OCI-LY7 (cell line): ENCODE measurements around the gene ACVR1B. TPM values are rescaled to one million over a fixed set of nuclear protein-coding genes. Genes with fewer than 3 reads are reported as not detected.

ENCODE experiments used
- BruUV-seq: library from RNA; stranded (reverse); fragments of 400-500 nt; replicated peaks from 2 replicates; lab custom pipeline; 2021; lab: Mats Ljungman, UMichigan
- CTCF ChIA-PET: fragments of 300-600 bp; sonication (Branson Sonifier 250); formaldehyde crosslinking; loops from one replicate; lab custom pipeline; 2022; ENCODE audit warnings: antibody characterized with exemption; ENCODE audit not compliant: unreplicated experiment; lab: Charles Lee
- POLR2A ChIA-PET: fragments of 300-600 bp; sonication (Branson Sonifier 250); formaldehyde crosslinking; loops from one replicate; lab custom pipeline; 2022; ENCODE audit warnings: antibody characterized with exemption; lab: Charles Lee
- DNase-seq: peaks from one replicate; pipeline ENCODE4 v3.0.0-alpha.2; 2015; ENCODE audit warnings: low spot score
- H2AFZ ChIP-seq: fragments of 200-600 bp; sonication (generic), shearing (Covaris generic); 2 replicates; pipeline ENCODE4 v1.6.1; 2014; ENCODE audit warnings: mild to moderate bottlenecking, antibody characterized with exemption, low read length, moderate library complexity
- H3K27ac ChIP-seq: fragments of 200-600 bp; sonication (generic); 2 replicates; pipeline ENCODE4 v1.5.1; 2014; ENCODE audit warnings: mixed run types, low read depth, mild to moderate bottlenecking, moderate library complexity, low read length, inconsistent platforms; ENCODE audit not compliant: poor library complexity, severe bottlenecking
- H3K36me3 ChIP-seq: fragments of 200-600 bp; sonication (generic); 2 replicates; pipeline ENCODE4 v1.6.1; 2014; ENCODE audit warnings: mild to moderate bottlenecking, antibody characterized with exemption, low read length, moderate library complexity, mixed read lengths; ENCODE audit not compliant: insufficient read depth
- H3K4me1 ChIP-seq: fragments of 200-600 bp; sonication (generic); 2 replicates; pipeline ENCODE4 v1.5.1; 2014; ENCODE audit warnings: mild to moderate bottlenecking, low read length; ENCODE audit not compliant: insufficient read depth, poor library complexity, severe bottlenecking
- H3K4me2 ChIP-seq: fragments of 200-600 bp; sonication (generic); 2 replicates; pipeline ENCODE4 v1.6.1; 2014; ENCODE audit warnings: mild to moderate bottlenecking, low read length
- H3K4me3 ChIP-seq: fragments of 200-600 bp; sonication (generic); 2 replicates; pipeline ENCODE4 v1.5.1; 2014; ENCODE audit warnings: mild to moderate bottlenecking, low read depth, low read length; ENCODE audit not compliant: poor library complexity, severe bottlenecking
- H3K79me2 ChIP-seq: fragments of 200-600 bp; sonication (generic); 2 replicates; pipeline ENCODE4 v1.6.1; 2016; ENCODE audit warnings: low read depth, mild to moderate bottlenecking, low read length, moderate library complexity, mixed read lengths; ENCODE audit not compliant: insufficient read depth
- H3K9me2 ChIP-seq: fragments of 200-600 bp; sonication (generic); 2 replicates; pipeline ENCODE4 v1.6.1; 2016; ENCODE audit warnings: mild to moderate bottlenecking, low read length, mixed read lengths; ENCODE audit not compliant: insufficient read depth
- H3K9me3 ChIP-seq: fragments of 200-600 bp; sonication (generic); 2 replicates; pipeline ENCODE4 v1.6.1; 2014; ENCODE audit warnings: mild to moderate bottlenecking, mixed run types, low read length, mixed read lengths
- H4K20me1 ChIP-seq: fragments of 200-600 bp; sonication (generic); 2 replicates; pipeline ENCODE4 v1.6.1; 2014; ENCODE audit warnings: mild to moderate bottlenecking, antibody characterized with exemption, low read length, moderate library complexity, mixed read lengths; ENCODE audit not compliant: insufficient read depth
- CTCF ChIP-seq: fragments of 200-600 bp; sonication (generic); conservative IDR thresholded peaks from 2 replicates; pipeline ENCODE4 v1.5.1; 2014; ENCODE audit warnings: mild to moderate bottlenecking, antibody characterized with exemption, low read length, moderate library complexity, mixed read lengths
- EZH2phosphoT487 ChIP-seq: fragments of 200-600 bp; sonication (generic); IDR thresholded peaks from 2 replicates; pipeline ENCODE4 v1.6.1; 2018; ENCODE audit warnings: low read depth, borderline replicate concordance, mild to moderate bottlenecking, mixed run types, antibody characterized with exemption, low read length, moderate library complexity, mixed read lengths
- intact Hi-C: fragments of 100-400 bp; cut with micrococcal nuclease; formaldehyde crosslinking; loops from one replicate; pipeline ENCODE4 v1.10.0; 2022; ENCODE audit not compliant: unreplicated experiment
- total RNA-seq, 2 experiments: library from RNA; depleted of rRNA in 1 of 2; stranded (reverse); fragments of >200 nt in 1 of 2; shearing (Covaris generic) in 1 of 2; gene quantifications; 2 replicates each; pipeline ENCODE4 v1.2.3, GENCODE V29; 2014 to 2022

ACVR1B gene
- total RNA-seq, 2 experiments from 2014 or later: 4.1 to 6.8 TPM

GRCh38 chr12:52037248-52037861 lies 85.9 kb downstream of the ACVR1B start:
- no peaks in the 10 kb centered on the region for H3K9me3 ChIP-seq
- peak overlapping the region; percentile 84 for H3K4me2 ChIP-seq
- ChIA-PET POLR2A (interaction anchor here (0.5 to 1.0 kb wide), 3 partner anchors 31 to 86 kb away, joined by 3 read pairs; no protein-coding TSS in a partner anchor), CTCF (no interaction called here)
- H2AFZ ChIP-seq: peak overlapping the region; percentile 59
- peak overlapping the region; percentile 50 for H3K27ac ChIP-seq
- no TSS peak for BruUV-seq
- H3K79me2 ChIP-seq: peaks cover 24% of the 10 kb centered on the region; the same call in 1 of the 2 replicates
- TF ChIP-seq CTCF: 0 out of 2 replicates have a peak, but pooled peaks have one; percentile 15
- TF ChIP-seq EZH2phosphoT487: no peak
- peak; percentile 52 for DNase-seq
- peaks cover 79% of the 10 kb centered on the region for H3K4me1 ChIP-seq
- no peaks in the 10 kb centered on the region for H4K20me1 ChIP-seq
- no peaks in the 10 kb centered on the region for H3K9me2 ChIP-seq
- intact Hi-C loops: loop anchor here (2.0 kb wide), 1 partner anchor 13 kb away; the partner anchor contains the start of gene NR4A1
- H3K36me3 ChIP-seq: peaks cover under 1% of the 10 kb centered on the region; the same call in 1 of the 2 replicates
- peak overlapping the region; percentile 96 for H3K4me3 ChIP-seq

- H3K4me2 ChIP-seq: peak overlapping the region; percentile 84
- no peaks in the 10 kb centered on the region for H4K20me1 ChIP-seq
- H3K9me2 ChIP-seq: no peaks in the 10 kb centered on the region
- peak overlapping the region; percentile 96 for H3K4me3 ChIP-seq
- H3K79me2 ChIP-seq: peaks cover 29% of the 10 kb centered on the region; the same call in 1 of the 2 replicates
- CTCF ChIA-PET: interaction anchor here (0.5 to 1.2 kb wide), 3 partner anchors 13 to 87 kb away, joined by 3 read pairs; no protein-coding TSS in a partner anchor
- H3K9me3 ChIP-seq: no peaks in the 10 kb centered on the region
- POLR2A ChIA-PET: interaction anchor here (0.5 to 1.0 kb wide), 3 partner anchors 12 to 1260 kb away, joined by 3 read pairs; no protein-coding TSS in a partner anchor
- peaks cover 82% of the 10 kb centered on the region for H3K4me1 ChIP-seq
- no peak overlapping the region for H3K27ac ChIP-seq
- H3K36me3 ChIP-seq: peaks cover 10% of the 10 kb centered on the region; the same call in 1 of the 2 replicates
- intact Hi-C loops: no loop called here
- BruUV-seq: no TSS peak
- no peak for TF ChIP-seq EZH2phosphoT487
- TF ChIP-seq CTCF: no peak
- no peak for DNase-seq
- no peak overlapping the region for H2AFZ ChIP-seq
Measured at GRCh38 chr12:52038447-52038846, 86.9 kb downstream of the ACVR1B start.
